8988T (cell line): Measurements from ENCODE around the gene CEBPG.

Experiments used
- DNase-seq: peaks from one replicate; pipeline ENCODE4 v3.0.0; 2011

Gene CEBPG

DNA sequence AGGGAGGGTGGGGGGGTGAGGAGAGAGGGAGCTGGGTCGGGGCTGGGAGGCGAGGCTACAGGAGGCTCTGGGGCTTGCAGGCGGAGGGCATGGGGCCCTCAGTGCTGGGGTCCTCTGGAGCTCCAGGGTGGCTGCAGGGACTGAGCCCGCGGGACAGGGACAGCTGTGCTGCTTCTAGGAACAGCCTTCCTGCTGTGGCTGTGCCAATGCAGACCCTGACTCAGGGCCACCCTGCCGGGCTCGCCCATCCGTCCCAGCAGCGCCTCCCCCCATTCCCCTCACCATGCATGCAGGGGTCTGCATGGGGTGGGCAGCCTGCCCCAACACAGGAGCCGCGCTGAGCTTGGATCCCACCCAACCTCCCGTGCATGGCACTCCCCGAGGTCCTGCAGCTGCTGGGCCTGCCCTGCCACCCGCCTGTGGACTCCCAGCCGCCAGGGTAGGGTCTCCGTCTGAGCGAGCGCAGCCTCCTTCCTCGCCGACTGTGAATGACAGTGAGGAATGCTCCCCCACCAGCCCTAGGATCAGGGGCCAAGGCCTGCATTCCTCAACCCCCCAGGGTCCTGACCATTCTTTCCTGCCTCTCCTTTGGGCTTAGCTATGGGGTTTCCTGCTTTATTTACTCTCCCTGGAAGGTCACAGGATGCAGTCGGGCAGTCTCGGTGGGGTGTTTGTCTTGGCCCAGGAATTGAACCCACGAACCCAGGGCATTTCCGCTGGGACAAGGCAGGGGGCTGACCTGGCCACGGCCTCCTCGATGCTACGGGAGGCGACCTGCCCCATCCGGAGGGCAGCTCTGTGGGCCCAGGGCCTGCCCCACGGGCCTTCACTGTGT lies 23.4 kb downstream of the CEBPG start:
- DNase-seq, result no peak

GRCh38 chr19:33397536-33398360 lies 24.2 kb downstream of the CEBPG start:
- DNase-seq, result peak; percentile 96

DNA sequence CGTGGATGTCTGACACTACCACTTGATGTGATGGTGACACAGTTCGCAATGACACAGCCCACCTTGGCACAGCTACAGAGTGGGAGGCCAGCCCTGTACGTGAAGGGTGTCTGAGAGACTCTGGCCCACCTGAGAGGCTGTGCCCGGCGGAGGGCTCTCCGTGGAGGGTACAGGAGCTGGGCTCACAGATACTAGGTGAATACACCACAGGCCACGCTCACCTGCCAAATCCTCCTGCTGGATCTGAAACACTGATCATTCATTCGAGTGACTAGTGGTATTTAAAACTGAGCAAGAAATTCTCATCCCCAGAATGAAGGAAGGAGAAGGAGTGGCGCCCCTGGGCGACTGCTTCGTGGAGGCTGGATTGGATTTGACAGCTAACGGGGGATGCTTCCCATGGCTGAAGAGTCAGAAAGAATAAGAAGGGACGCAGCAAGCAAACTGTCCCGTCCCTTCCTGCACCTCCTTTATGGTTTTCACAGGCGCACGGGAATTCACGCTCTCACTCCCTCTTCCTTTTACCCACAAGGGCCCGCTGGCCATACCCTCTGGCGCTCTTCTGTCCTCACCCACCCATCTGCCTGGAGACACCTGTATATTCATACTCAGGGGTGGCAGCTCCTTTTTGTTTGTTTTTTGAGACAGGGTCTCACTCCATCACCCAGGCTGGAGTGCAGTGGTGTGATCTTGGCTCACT lies 25.0 kb downstream of the CEBPG start:
- DNase-seq, result no peak

- no peak for DNase-seq
Observed at GRCh38 chr19:33399081-33399744, 25.7 kb downstream of the CEBPG start.

GRCh38 chr19:33399745-33400681 lies 26.5 kb downstream of the CEBPG start:
- peak; percentile 31 for DNase-seq

GRCh38 chr19:33400856-33401682 lies 27.6 kb downstream of the CEBPG start:
- DNase-seq, result peak; percentile 26

GRCh38 chr19:33401683-33402420 lies 28.3 kb downstream of the CEBPG start:
- no peak for DNase-seq

GRCh38 chr19:33402421-33403220 lies 29.1 kb downstream of the CEBPG start:
- DNase-seq, result no peak

- DNase-seq, result no peak
Observed at GRCh38 chr19:33403221-33403972, 29.9 kb downstream of the CEBPG start.

- no peak for DNase-seq
Observed at GRCh38 chr19:33403973-33404304, 30.4 kb downstream of the CEBPG start.

- DNase-seq, result no peak
Observed at GRCh38 chr19:33404506-33405253, 31.2 kb downstream of the CEBPG start.

GRCh38 chr19:33405254-33405552 lies 31.7 kb downstream of the CEBPG start:
- DNase-seq, result no peak

DNA sequence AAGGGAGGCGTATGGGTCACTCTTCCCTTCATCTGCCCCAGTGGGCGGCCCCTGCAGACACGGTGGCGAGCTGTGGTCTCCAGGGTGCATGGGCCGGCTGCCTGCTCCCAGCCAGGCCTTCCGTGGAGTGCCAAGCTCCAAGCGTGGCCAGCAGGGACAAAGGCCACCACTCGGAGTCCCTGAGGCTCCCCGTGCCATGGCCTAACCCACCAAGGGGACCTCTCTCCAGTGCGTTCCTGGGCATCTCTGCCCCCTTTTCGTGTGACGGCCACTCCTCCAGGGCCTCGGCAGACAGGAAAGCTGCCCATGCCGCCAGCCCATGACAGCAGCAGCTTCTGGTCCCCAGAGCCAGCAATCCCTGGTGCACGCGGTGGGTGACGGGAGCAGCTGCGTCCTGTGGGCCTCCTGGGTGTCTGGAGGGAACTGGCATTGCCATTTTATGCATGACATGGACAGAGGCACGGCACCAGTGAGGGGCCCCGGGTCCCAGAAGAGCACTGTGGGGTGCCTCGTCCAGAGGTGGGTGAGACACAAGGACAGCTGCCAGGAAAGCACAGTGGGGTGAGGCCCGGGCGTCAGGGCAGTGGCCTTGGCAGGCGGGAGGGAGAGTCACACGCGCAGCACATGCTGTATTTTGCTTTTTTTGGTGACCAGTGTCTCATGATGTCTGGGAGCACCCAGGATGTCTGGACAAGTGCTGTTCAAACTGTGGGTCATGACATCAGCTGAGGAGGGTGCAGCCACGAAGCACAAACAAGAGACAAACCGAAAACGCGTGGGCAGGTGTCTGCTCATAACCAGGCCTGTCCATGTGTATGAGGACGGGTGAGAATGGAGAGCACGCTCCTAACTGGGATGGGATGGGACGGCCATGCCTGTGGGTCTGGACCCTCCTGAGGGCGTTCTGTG lies 32.3 kb downstream of the CEBPG start:
- DNase-seq, result no peak

GRCh38 chr19:33406521-33407139 lies 33.1 kb downstream of the CEBPG start:
- peak; percentile 99 for DNase-seq

- no peak for DNase-seq
Observed at GRCh38 chr19:33407140-33407551, 33.6 kb downstream of the CEBPG start.

GRCh38 chr19:33407716-33408115 lies 34.2 kb downstream of the CEBPG start:
- DNase-seq, result no peak
